Osteoblast (primary cell): ENCODE measurements around the gene SFXN3. TPM values are rescaled to one million over a fixed set of nuclear protein-coding genes. Genes with fewer than 3 reads are reported as not detected.

Source experiments
- DNase-seq: peaks from one replicate; pipeline ENCODE4 v3.0.0; 2011; ENCODE audit warnings: low spot score, mixed read lengths; ENCODE audit not compliant: insufficient read length; ENCODE audit errors: missing footprints
- H2AFZ ChIP-seq: 2 replicates; pipeline ENCODE4 v1.6.0; 2011; ENCODE audit warnings: mild to moderate bottlenecking, low read length
- H3K27ac ChIP-seq: 2 replicates; pipeline ENCODE4 v1.5.1; 2011; ENCODE audit warnings: mild to moderate bottlenecking, low read depth, low read length, moderate library complexity
- H3K27me3 ChIP-seq: 2 replicates; pipeline ENCODE4 v1.6.0; 2012; ENCODE audit warnings: mild to moderate bottlenecking, control low read depth, inconsistent platforms, low read length, moderate library complexity; ENCODE audit not compliant: insufficient read depth
- H3K36me3 ChIP-seq: 2 replicates; pipeline ENCODE4 v1.5.1; 2011; ENCODE audit warnings: mild to moderate bottlenecking, low read length, control low read depth, moderate library complexity; ENCODE audit not compliant: insufficient read depth
- H3K4me1 ChIP-seq: 2 replicates; pipeline ENCODE4 v1.5.1; 2011; ENCODE audit warnings: mild to moderate bottlenecking, low read length, control low read depth, moderate library complexity; ENCODE audit not compliant: insufficient read depth
- H3K4me2 ChIP-seq: 2 replicates; pipeline ENCODE4 v1.6.0; 2011; ENCODE audit warnings: mild to moderate bottlenecking, low read length; ENCODE audit not compliant: insufficient read depth
- H3K4me3 ChIP-seq: fragments of 200-600 bp; sonication (generic); 3 replicates; pipeline ENCODE4 v1.5.1; 2012; ENCODE audit warnings: mild to moderate bottlenecking, low read length, inconsistent platforms; ENCODE audit not compliant: insufficient read depth
- H3K79me2 ChIP-seq: 2 replicates; pipeline ENCODE4 v1.6.0; 2012; ENCODE audit warnings: mild to moderate bottlenecking, low read length, control low read depth, inconsistent platforms; ENCODE audit not compliant: insufficient read depth
- H3K9me3 ChIP-seq: 2 replicates; pipeline ENCODE4 v1.5.1; 2011; ENCODE audit warnings: low read depth, low read length, control low read depth
- H4K20me1 ChIP-seq: 2 replicates; pipeline ENCODE4 v1.6.0; 2012; ENCODE audit warnings: mild to moderate bottlenecking, low read length, control low read depth; ENCODE audit not compliant: insufficient read depth
- total RNA-seq: library from RNA; depleted of rRNA; stranded (reverse); fragments of >200 nt; gene quantifications from 2 replicates; pipeline ENCODE4 v1.2.3, GENCODE V29; 2012
- TF ChIP-seq, protein P1 (sequence below): IDR thresholded peaks from 2 replicates; pipeline ENCODE4 v1.5.1; 2011; ENCODE audit warnings: mild to moderate bottlenecking, low read depth, low read length, moderate library complexity; ENCODE audit errors: extremely low read depth

The SFXN3 gene
- total RNA-seq, 1 donor: 103 TPM

DNA sequence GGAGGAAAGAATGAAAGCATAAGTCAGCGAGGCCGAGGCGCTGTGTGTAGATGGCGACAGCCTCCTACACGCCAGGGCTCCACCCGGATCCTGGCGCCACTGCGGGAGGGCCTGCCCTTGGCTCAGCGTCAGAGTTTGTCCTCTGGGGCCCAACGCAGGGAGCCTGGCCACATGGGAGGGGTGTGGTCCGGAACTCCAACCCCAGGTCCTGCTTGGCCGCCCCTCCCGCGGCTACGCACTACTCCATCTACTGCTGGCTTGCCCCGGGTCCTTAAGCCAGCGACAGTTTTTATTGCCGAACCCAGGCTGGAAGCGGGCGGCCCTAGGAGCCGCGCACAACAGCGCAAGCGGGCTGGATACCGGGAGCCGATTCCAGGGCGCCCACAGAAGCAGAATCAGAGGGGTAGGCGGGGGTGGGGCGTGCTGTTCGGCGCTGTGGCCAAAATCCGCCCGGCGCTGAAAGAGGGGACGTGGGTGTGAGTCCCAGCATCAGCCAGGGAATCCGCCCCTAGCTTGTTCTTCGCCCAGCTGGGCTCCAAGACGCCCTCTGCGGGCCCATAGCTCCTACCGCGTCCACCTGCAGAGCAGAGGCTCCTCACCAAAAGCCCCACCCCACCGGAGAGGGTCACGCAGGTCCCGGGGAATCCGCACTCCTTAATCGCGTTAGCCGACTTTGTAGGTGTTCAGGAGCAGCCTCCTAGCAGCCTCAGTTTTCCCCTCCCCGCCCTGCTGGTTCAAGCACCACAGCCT lies 35.3 kb downstream of the SFXN3 start:
- peak; percentile 97 for DNase-seq
- H3K4me1 ChIP-seq: peaks cover 36% of the 10 kb centered on the region
- H3K27ac ChIP-seq: peak overlapping the region; percentile 2

DNA sequence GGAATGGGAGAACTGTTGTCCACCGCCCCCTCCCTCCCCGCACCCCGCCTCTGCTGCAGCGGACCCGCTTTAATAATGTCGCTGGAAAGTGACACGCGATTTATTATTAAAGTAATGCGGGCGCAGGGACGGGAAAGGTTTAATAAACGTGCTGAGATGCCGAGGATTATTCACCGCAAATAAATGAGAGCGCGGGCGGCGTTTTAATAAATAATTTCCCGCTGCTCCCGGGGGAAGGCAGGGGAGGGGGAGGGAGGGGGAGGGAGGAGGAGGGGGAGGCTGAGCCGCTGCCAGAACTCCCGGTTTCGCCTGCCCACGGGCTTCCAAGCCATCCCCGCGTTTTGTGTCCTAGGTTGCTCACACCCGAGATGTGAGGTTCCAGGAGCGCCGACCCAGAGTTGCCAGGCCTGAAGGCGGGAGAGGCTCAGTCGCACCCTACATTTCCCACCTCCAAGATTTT lies 35.9 kb downstream of the SFXN3 start:
- H2AFZ ChIP-seq: peak overlapping the region; percentile 88
- H3K9me3 ChIP-seq: no peaks in the 10 kb centered on the region
- H3K4me1 ChIP-seq: peaks cover 38% of the 10 kb centered on the region
- no peak overlapping the region for H3K27ac ChIP-seq
- peak; percentile 83 for DNase-seq
- H4K20me1 ChIP-seq: no peaks in the 10 kb centered on the region
- TF ChIP-seq, protein P1, sequence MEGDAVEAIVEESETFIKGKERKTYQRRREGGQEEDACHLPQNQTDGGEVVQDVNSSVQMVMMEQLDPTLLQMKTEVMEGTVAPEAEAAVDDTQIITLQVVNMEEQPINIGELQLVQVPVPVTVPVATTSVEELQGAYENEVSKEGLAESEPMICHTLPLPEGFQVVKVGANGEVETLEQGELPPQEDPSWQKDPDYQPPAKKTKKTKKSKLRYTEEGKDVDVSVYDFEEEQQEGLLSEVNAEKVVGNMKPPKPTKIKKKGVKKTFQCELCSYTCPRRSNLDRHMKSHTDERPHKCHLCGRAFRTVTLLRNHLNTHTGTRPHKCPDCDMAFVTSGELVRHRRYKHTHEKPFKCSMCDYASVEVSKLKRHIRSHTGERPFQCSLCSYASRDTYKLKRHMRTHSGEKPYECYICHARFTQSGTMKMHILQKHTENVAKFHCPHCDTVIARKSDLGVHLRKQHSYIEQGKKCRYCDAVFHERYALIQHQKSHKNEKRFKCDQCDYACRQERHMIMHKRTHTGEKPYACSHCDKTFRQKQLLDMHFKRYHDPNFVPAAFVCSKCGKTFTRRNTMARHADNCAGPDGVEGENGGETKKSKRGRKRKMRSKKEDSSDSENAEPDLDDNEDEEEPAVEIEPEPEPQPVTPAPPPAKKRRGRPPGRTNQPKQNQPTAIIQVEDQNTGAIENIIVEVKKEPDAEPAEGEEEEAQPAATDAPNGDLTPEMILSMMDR: no peak
- peaks cover 8% of the 10 kb centered on the region for H3K79me2 ChIP-seq
- H3K4me3 ChIP-seq: peak overlapping the region; percentile 79
- peak overlapping the region; percentile 96 for H3K4me2 ChIP-seq
- H3K36me3 ChIP-seq: peaks cover 2% of the 10 kb centered on the region
- no peaks in the 10 kb centered on the region for H3K27me3 ChIP-seq

More for the DNA sequence above, 35.3 kb downstream of the SFXN3 start:
- Histone ChIP-seq H2AFZ (peak overlapping the region; percentile 76), H4K20me1 (no peaks in the 10 kb centered on the region), H3K4me2 (peak overlapping the region; percentile 96), H3K36me3 (peaks cover 2% of the 10 kb centered on the region), H3K27me3 (no peaks in the 10 kb centered on the region), H3K9me3 (no peaks in the 10 kb centered on the region), H3K4me3 (peak overlapping the region; percentile 79), H3K79me2 (peaks cover 8% of the 10 kb centered on the region)
- TF ChIP-seq, protein P1: peak; percentile 42

DNA sequence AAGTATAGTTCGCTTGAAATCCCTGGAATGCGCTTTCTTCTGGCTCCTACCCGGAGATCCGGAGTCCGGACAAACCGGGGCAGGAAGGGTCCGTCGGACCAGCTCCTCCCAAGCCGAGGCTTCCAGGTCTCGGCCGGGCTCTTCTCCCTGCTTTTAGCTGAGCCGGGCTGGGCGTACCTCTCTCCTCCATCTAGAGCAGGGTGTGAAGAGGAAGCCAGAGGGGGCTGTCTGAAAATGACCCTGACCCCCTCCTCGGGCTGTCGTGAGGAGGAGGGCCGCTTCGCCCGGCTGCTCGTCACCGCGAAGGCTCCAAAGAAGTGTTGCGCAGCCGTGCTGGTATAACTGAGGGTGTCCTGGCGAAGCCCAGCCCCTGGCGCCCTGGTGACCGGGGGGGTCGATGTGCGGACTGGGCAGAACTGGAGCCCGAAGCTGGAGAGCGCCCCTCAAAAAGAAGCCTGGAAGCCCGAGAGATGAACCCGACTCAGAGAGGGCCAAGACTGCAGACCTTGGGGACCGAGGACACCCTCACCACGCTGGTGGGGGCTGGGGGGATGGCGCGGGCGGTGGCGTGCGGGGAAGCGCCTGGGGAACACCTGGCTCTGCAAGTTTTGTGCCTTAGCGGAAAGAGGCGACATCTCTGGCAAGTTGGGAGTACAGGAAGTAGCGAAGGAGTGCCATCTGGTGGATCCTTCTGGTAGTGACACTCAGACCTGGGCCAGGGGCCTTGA lies 36.5 kb downstream of the SFXN3 start:
- peak; percentile 97 for DNase-seq
- Histone ChIP-seq H3K27me3 (no peaks in the 10 kb centered on the region), H3K4me3 (peak overlapping the region; percentile 79), H3K9me3 (no peaks in the 10 kb centered on the region), H3K79me2 (peaks cover 3% of the 10 kb centered on the region), H3K27ac (peak overlapping the region; percentile 33), H3K4me1 (peaks cover 32% of the 10 kb centered on the region), H3K4me2 (peak overlapping the region; percentile 96), H2AFZ (peak overlapping the region; percentile 88), H3K36me3 (peaks cover 2% of the 10 kb centered on the region), H4K20me1 (no peaks in the 10 kb centered on the region)
- TF ChIP-seq, protein P1: peak; percentile 83

DNA sequence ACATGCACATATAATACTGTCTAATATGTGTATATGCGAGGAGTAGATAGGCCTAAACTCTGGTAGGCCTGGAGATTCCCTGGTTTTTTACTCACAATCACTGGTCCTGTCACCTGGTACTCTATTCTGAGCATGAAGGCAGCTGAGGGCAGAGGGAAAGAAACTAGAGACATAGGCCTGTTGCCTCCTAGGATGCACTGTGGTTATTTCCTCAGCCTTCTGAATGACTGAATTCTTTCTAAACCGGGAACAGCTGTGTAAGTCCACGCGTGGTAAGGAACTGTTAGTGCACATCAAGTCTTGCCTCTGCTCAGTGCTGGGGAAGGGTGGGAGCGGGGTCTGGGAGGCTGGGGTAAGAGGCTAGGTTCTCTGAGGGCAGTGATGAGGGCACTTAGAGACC lies 38.4 kb downstream of the SFXN3 start:
- peaks cover 1% of the 10 kb centered on the region for H3K36me3 ChIP-seq
- no peak overlapping the region for H3K4me3 ChIP-seq
- peaks cover 18% of the 10 kb centered on the region for H3K27me3 ChIP-seq
- no peaks in the 10 kb centered on the region for H3K79me2 ChIP-seq
- H2AFZ ChIP-seq: no peak overlapping the region
- no peak for DNase-seq
- H3K9me3 ChIP-seq: no peaks in the 10 kb centered on the region
- no peaks in the 10 kb centered on the region for H4K20me1 ChIP-seq
- H3K4me2 ChIP-seq: no peak overlapping the region
- TF ChIP-seq, protein P1: no peak
- peaks cover 24% of the 10 kb centered on the region for H3K4me1 ChIP-seq
- no peak overlapping the region for H3K27ac ChIP-seq
